Smooth muscle cell (in vitro differentiated cells): Measurements from ENCODE around the gene SDHAF2. TPM values are rescaled to one million over a fixed set of nuclear protein-coding genes. Genes with fewer than 3 reads are reported as not detected.

Source experiments
- DNase-seq: peaks from one replicate; lab custom pipeline; 2025; ENCODE audit not compliant: unreplicated experiment; lab: John Stamatoyannopoulos, UW
- H2AFZ ChIP-seq: fragments of 200-600 bp; sonication (generic); 2 replicates; pipeline ENCODE4 v1.6.0; 2016; ENCODE audit warnings: antibody characterized with exemption, low read depth, mild to moderate bottlenecking
- H3F3A ChIP-seq: fragments of 200-600 bp; sonication (generic); 2 replicates; pipeline ENCODE4 v1.6.0; 2017; ENCODE audit warnings: antibody characterized with exemption, low read depth
- H3K27ac ChIP-seq: fragments of 200-600 bp; sonication (generic); 2 replicates; pipeline ENCODE4 v1.5.1; 2016; ENCODE audit warnings: low read depth, mild to moderate bottlenecking
- H3K27me3 ChIP-seq: fragments of 200-600 bp; sonication (generic); 2 replicates; pipeline ENCODE4 v1.6.1; 2016; ENCODE audit warnings: low read depth, mild to moderate bottlenecking
- H3K36me3 ChIP-seq: fragments of 200-600 bp; sonication (generic); 2 replicates; pipeline ENCODE4 v1.5.1; 2016; ENCODE audit warnings: low read depth
- H3K4me1 ChIP-seq: fragments of 200-600 bp; sonication (generic); 2 replicates; pipeline ENCODE4 v1.5.1; 2016; ENCODE audit warnings: low read depth
- H3K4me2 ChIP-seq: fragments of 200-600 bp; sonication (generic); 2 replicates; pipeline ENCODE4 v1.6.0; 2016; ENCODE audit warnings: mild to moderate bottlenecking
- H3K4me3 ChIP-seq: fragments of 200-600 bp; sonication (generic); 2 replicates; pipeline ENCODE4 v1.5.1; 2016; ENCODE audit warnings: mild to moderate bottlenecking
- H3K79me2 ChIP-seq: fragments of 200-600 bp; sonication (generic); 2 replicates; pipeline ENCODE4 v1.6.0; 2016; ENCODE audit warnings: low read depth, mild to moderate bottlenecking
- H3K9ac ChIP-seq: fragments of 200-600 bp; sonication (generic); 2 replicates; pipeline ENCODE4 v1.6.0; 2016; ENCODE audit warnings: low read depth
- H3K9me3 ChIP-seq: fragments of 200-600 bp; sonication (generic); replicated peaks from 2 replicates; pipeline ENCODE4 v1.5.1; 2016; ENCODE audit warnings: low read depth
- H4K20me1 ChIP-seq: fragments of 200-600 bp; sonication (generic); 2 replicates; pipeline ENCODE4 v1.6.0; 2016; ENCODE audit warnings: low read depth
- CTCF ChIP-seq: fragments of 200-600 bp; sonication (generic); IDR thresholded peaks from 2 replicates; pipeline ENCODE4 v1.5.1; 2017; ENCODE audit warnings: borderline replicate concordance, mild to moderate bottlenecking, antibody characterized with exemption; ENCODE audit not compliant: insufficient read depth, poor library complexity, severe bottlenecking
- WGBS: methylation state at CpG from one replicate; pipeline ENCODE4 v1.1.7; 2016; ENCODE audit warnings: low lambda C conversion rate; 5-methylcytosine and 5-hydroxymethylcytosine counted together
- polyA plus RNA-seq: library from polyadenylated mRNA; unstranded; fragments of >200 nt; fragmentation: Nextera tagmentation; extraction: Ambion mirVana; gene quantifications from 2 replicates; pipeline ENCODE4 v1.2.1, GENCODE V29; 2016
- total RNA-seq: library from RNA; depleted of rRNA; stranded (reverse); fragments of >200 nt; gene quantifications from 2 replicates; pipeline ENCODE4 v1.2.3, GENCODE V29; 2014

The SDHAF2 gene
- total and polyA plus RNA-seq, 2 experiments from 2014 or later, result 25.0 to 47.1 TPM

DNA sequence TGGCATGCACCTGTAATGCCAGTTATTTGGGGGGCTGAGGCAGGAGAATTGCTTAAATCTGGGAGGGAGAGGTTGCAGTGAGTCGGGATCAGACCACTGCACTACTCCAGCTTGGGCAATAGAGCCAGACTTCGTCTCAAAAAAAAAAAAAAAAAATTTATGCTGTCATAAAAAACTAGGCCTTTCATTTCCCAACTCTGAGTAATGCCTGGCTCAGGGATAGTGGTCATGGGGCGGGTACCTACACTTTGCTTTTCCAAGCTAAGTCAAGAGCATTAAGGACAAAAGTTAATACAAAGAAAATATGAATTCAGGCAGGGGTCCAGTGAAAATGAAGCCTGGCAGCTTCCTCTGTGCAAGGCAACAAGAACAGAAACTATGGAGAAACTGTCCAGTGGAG, 16.4 kb upstream of the SDHAF2 start:
- Histone ChIP-seq H3K36me3 (peaks cover 59% of the 10 kb centered on the region), H3K4me3 (no peak overlapping the region), H4K20me1 (peaks cover 38% of the 10 kb centered on the region), H3F3A (no peaks in the 10 kb centered on the region), H3K9ac (no peak overlapping the region), H3K4me2 (no peak overlapping the region), H3K4me1 (no peaks in the 10 kb centered on the region), H3K79me2 (peaks cover 29% of the 10 kb centered on the region), H3K27me3 (no peaks in the 10 kb centered on the region), H2AFZ (no peak overlapping the region), H3K9me3 (no peaks in the 10 kb centered on the region), H3K27ac (no peak overlapping the region)
- no peak for TF ChIP-seq CTCF
- 98% methylated on average over 3 of the region's 3 CpGs for WGBS
- no peak for DNase-seq

DNA sequence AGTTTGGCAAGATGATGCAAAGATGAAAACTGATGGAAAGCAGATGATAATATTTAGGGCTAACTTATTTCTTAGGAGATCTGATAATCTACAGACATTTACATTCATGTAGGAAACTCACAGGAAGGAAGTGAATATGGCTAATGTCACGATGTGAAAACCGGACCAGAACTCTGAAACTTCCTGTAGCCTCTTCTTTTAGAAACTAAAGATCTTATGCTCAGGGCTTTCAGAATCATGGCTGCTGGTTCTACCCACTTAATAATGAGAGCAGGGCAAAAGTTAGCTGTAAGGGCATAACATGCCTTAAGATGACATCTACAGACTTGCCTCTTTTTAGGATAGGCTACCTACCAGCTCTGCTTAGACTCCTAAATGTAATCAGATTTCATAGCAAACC, 15.4 kb upstream of the SDHAF2 start:
- no peak for TF ChIP-seq CTCF
- Histone ChIP-seq H3K79me2 (peaks cover 26% of the 10 kb centered on the region), H3K9me3 (no peaks in the 10 kb centered on the region), H2AFZ (no peak overlapping the region), H3K27ac (no peak overlapping the region), H3K36me3 (peaks cover 60% of the 10 kb centered on the region), H3K27me3 (no peaks in the 10 kb centered on the region), H3K4me2 (no peak overlapping the region), H3K4me3 (no peak overlapping the region), H3F3A (no peaks in the 10 kb centered on the region), H4K20me1 (peaks cover 47% of the 10 kb centered on the region), H3K4me1 (no peaks in the 10 kb centered on the region), H3K9ac (no peak overlapping the region)
- DNase-seq, result no peak
- 98% methylated on average over 2 of the region's 2 CpGs for WGBS

DNA sequence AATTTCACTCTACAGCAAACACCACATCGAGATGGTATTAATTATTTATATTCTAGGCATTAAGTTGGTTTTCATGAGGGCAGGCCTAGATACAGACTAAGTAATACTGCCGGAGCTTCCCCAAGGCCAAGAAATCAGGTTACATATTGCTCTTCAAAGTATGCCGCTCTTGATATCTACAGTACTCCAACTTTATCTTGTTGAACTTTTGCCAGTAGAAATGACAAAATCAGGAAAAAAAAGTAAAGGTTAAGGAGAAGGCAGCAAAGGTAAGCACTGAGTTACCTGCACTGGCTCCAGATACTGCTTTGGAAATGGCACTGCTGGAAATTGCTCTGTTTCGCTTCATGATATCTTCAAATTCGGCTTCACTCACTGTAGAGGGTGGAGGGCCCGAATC, 14.5 kb upstream of the SDHAF2 start:
- Histone ChIP-seq H3K27me3 (no peaks in the 10 kb centered on the region), H3K4me1 (no peaks in the 10 kb centered on the region), H3K4me3 (no peak overlapping the region), H3K27ac (no peak overlapping the region), H3K9me3 (no peaks in the 10 kb centered on the region), H3F3A (no peaks in the 10 kb centered on the region), H2AFZ (no peak overlapping the region), H3K79me2 (peaks cover 31% of the 10 kb centered on the region), H4K20me1 (peaks cover 51% of the 10 kb centered on the region), H3K9ac (no peak overlapping the region), H3K4me2 (no peak overlapping the region), H3K36me3 (peaks cover 63% of the 10 kb centered on the region)
- DNase-seq, result no peak
- TF ChIP-seq CTCF, result no peak
- 99% methylated on average over 6 of the region's 6 CpGs for WGBS

GRCh38 chr11:61416941-61417340, 13.0 kb upstream of the SDHAF2 start:
- WGBS, result 100% methylated on average over 3 of the region's 3 CpGs
- no peak overlapping the region for H3K9ac ChIP-seq
- no peaks in the 10 kb centered on the region for H3K27me3 ChIP-seq
- no peak overlapping the region for H3K27ac ChIP-seq
- H3K4me3 ChIP-seq, result no peak overlapping the region
- H3K36me3 ChIP-seq, result peaks cover 58% of the 10 kb centered on the region
- peaks cover 34% of the 10 kb centered on the region for H3K79me2 ChIP-seq
- no peak overlapping the region for H3K4me2 ChIP-seq
- TF ChIP-seq CTCF, result no peak
- no peak overlapping the region for H2AFZ ChIP-seq
- no peak for DNase-seq
- H3K9me3 ChIP-seq, result no peaks in the 10 kb centered on the region
- no peaks in the 10 kb centered on the region for H3K4me1 ChIP-seq
- H3F3A ChIP-seq, result no peaks in the 10 kb centered on the region
- peaks cover 62% of the 10 kb centered on the region for H4K20me1 ChIP-seq
